Glomerular endothelial cell (primary cell): ENCODE measurements around the gene KIF2A. TPM values are rescaled to one million over a fixed set of nuclear protein-coding genes. Genes with fewer than 3 reads are reported as not detected.
"Not testable (repeated sequence)": the region's sequence is repeated elsewhere in the genome, so short reads cannot be mapped to it uniquely, and the experiment has no call there.

Experiments
- DNase-seq: peaks from one replicate; pipeline ENCODE4 v3.0.0-alpha.2; 2011; ENCODE audit warnings: low read depth, low spot score; ENCODE audit errors: extremely low read depth
- total RNA-seq: library from RNA; depleted of rRNA; stranded (reverse); fragments of >200 nt; gene quantifications from 2 replicates; pipeline ENCODE4 v1.2.3, GENCODE V29; 2015

Gene KIF2A
- total RNA-seq, 1 donor from 2014 or later, result 65.4 TPM

DNA sequence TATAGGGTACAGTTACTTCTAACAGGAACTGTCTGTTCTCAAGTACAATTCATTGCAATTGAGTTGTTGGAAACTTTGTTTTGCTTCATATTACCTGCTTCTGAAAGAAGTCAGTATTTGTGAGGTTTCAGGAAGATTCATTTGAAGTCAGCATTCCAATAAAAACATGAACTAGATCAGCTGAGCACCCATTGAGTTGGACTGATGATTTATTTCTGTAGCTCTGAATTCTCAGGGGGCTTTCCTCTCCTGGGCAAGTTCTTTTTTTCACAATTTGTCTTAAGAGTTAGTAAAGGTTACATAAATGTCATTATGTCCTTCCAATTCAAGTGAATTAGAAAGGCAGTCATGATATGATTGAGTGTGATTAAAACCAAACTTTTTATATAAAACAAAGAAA lies 16.2 kb upstream of the KIF2A start:
- no peak for DNase-seq

GRCh38 chr5:62291829-62292228 lies 14.2 kb upstream of the KIF2A start:
- not testable (repeated sequence) for DNase-seq

GRCh38 chr5:62296998-62297397 lies 9.0 kb upstream of the KIF2A start:
- DNase-seq, result no peak

DNA sequence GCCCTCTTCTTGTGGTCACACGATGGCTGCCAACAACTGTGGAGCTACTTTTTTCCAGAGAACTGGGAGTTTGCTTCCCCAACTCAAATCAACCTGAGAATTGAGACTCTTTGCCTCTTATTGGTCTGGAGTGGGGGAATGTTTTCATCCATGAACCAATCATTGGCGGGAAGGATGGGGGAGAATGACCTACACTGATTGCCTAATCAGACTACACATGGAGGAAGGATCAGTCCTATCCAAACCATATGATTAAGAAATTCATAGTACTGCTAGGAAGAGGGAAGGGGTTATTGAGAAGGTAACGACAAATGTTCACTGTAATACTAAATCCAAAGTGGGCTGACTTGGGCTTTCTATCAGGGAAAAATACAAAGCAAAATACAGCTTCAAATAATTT lies 7.9 kb upstream of the KIF2A start:
- no peak for DNase-seq

- no peak for DNase-seq
Measured at GRCh38 chr5:62299101-62299500, 6.9 kb upstream of the KIF2A start.

DNA sequence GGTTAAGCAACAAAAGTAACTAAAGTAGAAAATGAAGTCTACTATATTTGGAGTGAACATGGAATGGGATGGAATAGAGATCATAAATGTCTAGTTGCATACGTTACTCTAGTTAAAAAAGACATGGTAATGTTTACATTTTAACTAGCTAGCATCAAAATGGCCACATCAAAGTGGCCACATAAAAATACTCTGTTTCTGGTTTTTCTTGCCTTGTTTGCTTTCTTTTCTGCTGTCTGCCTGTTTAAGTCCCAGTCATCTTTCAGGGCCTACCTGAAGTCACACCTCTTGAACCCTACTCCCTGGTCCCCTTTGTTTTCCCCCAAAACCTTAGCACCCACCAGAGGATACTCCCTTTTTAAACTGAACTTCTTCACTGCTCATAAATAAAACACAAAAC lies 6.4 kb upstream of the KIF2A start:
- DNase-seq, result no peak

- no peak for DNase-seq
Measured at GRCh38 chr5:62305358-62305714, 670 bp upstream of the KIF2A start.

- no peak for DNase-seq
Measured at GRCh38 chr5:62306323-62306895, 403 bp downstream of the KIF2A start.

DNA sequence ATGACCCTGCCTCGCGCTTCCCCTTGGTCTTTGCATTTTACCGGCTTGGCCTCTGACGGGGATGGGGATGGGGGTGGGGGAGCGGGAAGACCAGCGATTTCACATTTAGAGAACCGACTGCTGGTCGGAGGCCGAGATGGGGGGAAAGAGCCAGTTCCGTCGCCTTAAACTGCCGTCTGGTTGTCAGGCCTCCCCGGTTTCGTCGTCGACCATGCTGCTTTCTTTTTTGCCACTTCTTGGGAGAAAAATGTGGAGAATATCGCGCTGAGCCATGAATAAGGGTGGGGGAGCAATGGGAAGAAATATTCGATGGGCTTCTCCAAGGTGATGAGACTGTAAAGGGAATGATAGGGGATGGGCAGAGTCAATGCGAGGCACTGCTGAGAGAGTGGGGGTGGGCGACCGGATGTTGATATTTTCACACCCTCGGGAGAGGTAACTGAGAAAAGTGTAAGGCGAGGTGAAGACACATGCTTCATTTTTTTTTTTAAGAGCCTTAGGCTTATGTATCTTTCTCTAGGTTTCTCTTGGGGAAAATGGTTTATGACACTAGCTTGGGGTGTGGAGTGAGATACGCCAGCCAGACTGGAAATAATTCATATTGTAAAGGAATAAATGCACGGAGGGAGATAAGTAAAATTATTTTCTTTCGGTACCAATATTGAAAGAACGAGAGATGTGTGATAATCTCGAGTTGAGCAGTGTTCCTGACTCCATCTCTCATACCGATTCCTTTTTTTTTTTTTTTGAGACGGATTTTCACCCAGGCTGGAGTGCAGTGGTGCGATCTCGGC lies 1.1 kb downstream of the KIF2A start:
- no peak for DNase-seq

DNA sequence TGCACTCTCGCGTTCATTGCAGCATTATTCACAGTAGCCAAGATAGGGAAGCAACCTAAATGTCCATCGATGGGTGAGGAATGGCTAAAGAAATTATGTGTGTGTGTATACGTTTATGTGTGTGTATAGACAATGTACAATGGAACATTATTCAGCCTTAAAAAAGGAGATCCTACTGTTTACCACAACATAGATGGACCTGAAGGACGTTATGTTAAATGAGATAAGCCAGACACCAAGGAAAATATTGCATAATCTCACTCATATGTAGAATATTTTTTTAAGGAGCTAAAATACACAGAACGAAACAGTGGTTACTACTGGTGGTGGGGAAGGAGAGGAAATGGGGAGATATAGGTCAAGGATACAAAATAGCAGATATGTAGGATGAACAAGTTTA lies 2.4 kb downstream of the KIF2A start:
- DNase-seq, result no peak

GRCh38 chr5:62309107-62309506 lies 3.1 kb downstream of the KIF2A start:
- no peak for DNase-seq

GRCh38 chr5:62310426-62311143 lies 4.6 kb downstream of the KIF2A start:
- DNase-seq, result no peak

DNA sequence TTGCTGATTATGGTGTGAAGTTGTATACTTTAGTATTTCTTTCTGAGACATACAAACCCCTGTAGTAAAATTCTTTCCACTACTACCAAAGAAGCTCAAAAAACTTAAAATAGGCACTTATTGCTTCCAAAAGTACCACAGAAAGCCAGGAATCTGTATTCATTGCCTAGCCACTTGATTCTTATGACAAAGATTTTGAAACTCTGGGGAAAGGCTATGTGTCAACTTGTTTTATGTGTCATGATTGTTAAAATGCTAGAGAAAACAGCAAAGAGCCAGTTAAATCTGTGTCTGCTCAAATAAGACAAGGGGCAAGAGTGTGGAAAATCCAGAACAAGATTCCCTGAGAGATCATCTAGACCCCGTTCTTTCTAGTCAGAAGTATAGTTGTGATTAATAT lies 6.0 kb downstream of the KIF2A start:
- DNase-seq, result no peak

- DNase-seq, result no peak
Measured at GRCh38 chr5:62312674-62313073, 6.7 kb downstream of the KIF2A start.

DNA sequence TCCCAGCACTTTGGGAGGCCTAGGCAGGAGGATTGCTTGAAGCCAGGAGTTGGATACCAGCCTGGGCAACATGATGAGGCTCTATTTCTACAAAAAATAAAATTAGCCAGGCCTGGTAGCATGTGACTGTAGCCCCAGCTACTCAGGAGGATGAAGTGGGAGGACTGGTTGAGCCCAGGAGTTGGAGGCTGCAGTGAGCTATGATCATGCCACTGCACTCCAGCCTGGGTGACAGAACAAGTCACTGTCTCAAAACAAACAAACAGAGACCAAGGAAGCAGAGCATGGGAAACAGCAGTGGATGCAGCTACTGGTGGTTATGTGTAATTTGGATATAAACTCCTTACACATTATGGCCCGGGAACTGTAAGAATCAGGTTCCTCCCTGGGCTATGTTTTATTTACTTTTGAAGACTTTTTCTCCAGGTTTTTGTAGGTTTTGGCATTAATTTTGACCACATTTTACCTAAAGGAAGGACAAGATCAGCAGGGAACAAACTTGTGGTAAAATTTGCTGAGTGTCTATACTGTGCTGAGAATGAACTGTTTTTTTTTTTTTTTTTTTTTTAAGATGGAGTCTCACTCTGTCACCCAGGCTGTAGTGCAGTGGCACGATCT lies 8.3 kb downstream of the KIF2A start:
- DNase-seq, result no peak

DNA sequence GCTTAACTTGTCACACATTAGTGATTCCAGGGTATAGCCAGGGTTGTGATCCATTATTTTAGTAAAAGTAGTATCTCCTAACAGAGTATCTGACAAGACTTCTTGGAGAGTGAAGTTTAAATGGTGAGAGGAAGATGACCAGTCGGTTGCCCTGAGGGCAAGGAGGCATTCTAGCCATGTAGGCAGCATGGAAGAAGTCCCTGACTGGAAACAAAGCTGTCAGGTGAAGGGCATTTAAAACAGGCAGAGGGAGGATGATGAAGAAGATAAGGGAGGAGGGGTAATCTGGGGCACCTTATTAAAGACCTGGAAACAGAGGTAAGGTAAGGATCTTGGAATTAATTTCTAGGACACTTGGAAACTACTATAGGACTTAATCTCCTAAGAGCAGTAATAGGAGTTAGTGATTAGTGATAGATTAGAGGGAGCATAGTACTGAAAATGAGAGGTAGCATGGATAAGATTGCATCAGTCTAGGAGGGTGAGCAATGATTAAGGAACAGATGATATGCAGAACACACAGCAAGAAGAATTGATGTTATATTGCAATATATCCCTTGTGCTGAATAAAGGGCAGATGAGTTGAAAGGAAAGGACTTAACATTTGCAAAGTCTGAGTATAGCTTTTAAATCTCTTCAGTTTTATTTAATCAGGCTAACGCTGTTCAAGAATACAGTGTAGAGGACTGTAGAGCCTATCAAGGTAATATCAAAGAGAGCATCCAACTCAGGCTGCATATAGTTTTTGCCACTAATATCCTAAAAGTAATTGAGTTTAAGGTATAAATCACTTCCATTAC lies 9.6 kb downstream of the KIF2A start:
- DNase-seq, result no peak

GRCh38 chr5:62316176-62316502 lies 10.1 kb downstream of the KIF2A start:
- no peak for DNase-seq

GRCh38 chr5:62317810-62318209 lies 11.8 kb downstream of the KIF2A start:
- DNase-seq, result no peak

DNA sequence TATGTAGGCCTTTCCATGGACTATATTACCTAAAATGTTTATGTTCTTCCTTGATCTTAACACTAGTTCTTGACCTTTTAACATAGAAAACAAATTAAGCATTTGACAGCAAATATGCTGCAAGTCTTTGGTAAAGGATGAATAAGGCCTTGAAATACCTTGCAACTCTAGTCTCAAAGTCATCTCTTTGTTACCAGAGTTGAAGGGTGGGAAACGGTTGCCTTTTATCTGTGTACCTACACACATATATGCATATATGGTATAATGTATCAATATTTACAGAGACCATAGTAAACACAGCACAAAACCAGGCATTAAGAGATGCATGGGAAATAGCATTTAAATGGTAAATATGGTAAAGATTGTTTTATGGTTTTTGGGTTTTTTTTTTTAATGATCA lies 16.5 kb downstream of the KIF2A start:
- DNase-seq, result no peak

DNA sequence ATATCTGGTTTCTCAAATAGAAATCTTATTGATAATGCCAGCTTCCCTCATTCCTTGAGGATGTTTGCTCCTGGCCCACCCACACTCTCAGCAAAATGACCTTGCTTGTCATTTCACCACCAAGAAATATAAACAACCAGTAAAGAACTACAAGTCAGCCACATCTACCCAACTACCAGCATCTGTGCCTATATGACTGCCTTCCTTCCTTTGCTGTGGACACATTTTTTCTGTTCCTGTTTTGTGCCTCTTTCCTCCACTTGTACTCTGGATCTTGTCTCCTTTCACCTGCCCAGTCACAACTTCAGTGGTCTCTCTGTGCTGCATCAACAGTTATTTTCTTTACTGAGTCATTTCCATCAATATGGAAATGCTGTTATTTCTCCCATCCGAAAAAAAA lies 20.3 kb downstream of the KIF2A start:
- DNase-seq, result no peak

- DNase-seq, result no peak
Measured at GRCh38 chr5:62326702-62327101, 20.7 kb downstream of the KIF2A start.
